MM.1S (cell line): ENCODE results near the gene PLEKHO2.

Experiments used
- EZH2phosphoT487 ChIP-seq: fragments of 300-600 bp; sonication (generic); IDR thresholded peaks from 2 replicates; pipeline ENCODE4 v1.6.1; 2018; ENCODE audit warnings: antibody characterized with exemption, low read length
- TF ChIP-seq, protein P1 (sequence below): fragments of 300-600 bp; sonication (generic); IDR thresholded peaks from 2 replicates; pipeline ENCODE4 v1.5.1; 2016; ENCODE audit warnings: antibody characterized with exemption, low read length, mixed read lengths

GRCh38 chr15:64833690-64834089 lies 8.0 kb upstream of the PLEKHO2 start:
- TF ChIP-seq, protein P1, sequence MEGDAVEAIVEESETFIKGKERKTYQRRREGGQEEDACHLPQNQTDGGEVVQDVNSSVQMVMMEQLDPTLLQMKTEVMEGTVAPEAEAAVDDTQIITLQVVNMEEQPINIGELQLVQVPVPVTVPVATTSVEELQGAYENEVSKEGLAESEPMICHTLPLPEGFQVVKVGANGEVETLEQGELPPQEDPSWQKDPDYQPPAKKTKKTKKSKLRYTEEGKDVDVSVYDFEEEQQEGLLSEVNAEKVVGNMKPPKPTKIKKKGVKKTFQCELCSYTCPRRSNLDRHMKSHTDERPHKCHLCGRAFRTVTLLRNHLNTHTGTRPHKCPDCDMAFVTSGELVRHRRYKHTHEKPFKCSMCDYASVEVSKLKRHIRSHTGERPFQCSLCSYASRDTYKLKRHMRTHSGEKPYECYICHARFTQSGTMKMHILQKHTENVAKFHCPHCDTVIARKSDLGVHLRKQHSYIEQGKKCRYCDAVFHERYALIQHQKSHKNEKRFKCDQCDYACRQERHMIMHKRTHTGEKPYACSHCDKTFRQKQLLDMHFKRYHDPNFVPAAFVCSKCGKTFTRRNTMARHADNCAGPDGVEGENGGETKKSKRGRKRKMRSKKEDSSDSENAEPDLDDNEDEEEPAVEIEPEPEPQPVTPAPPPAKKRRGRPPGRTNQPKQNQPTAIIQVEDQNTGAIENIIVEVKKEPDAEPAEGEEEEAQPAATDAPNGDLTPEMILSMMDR: no peak
- no peak for TF ChIP-seq EZH2phosphoT487
